ENCODE data around the gene ADAM8. TPM values are rescaled to one million over a fixed set of nuclear protein-coding genes. Genes with fewer than 3 reads are reported as not detected.

Gene ADAM8
- total and polyA plus RNA-seq, 2 donors (not counting 1 experiment from before 2014, with no cell fraction given), result 0.23 to 2.0 TPM

DNA sequence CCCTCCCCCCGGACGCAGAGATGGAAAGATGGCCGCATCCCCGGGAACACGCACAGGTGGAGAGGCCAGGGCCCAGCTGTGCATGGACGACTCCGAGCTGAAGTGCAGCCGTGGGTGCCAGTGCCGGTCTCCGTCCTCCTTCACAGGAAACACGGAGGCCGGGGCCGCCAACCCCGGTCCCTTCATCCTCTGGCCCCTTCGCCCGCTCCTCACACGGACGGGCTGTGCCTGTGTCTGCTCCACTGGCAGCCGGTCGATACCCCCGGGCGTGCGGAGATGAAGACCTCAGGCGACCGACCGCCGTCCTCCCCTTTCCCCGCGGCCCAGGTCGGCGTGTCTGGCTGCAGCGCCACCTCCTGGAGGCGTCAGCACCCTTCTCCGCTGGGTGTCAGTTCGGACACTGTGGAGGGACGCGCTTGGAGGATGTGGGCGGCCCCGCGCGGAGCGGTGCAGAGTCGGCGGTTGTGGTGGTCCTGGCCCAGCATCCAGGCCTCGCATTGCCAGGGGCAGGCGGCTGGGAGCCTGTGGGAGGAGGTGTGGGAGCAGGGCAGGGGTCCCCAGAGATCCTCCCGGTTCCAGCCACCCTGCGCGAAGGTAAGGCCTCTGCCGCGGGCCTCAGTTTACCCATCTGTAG, 41.9 kb upstream of the ADAM8 start:
- Histone ChIP-seq H3K4me1 (ENCODE audit: control insufficient read depth, extremely low read depth, insufficient read depth, low read length) (no peaks in the 10 kb centered on the region), H4K20me1 (ENCODE audit: control insufficient read depth, extremely low read depth, insufficient read depth, low read length) (no peaks in the 10 kb centered on the region), H3K4me2 (ENCODE audit: extremely low read depth, insufficient read depth, low read length) (peak overlapping the region; percentile 87), H3K79me2 (ENCODE audit: control insufficient read depth, insufficient read depth, low read length) (no peaks in the 10 kb centered on the region), H3K36me3 (ENCODE audit: control insufficient read depth, insufficient read depth, low read length) (no peaks in the 10 kb centered on the region), H2AFZ (ENCODE audit: low read length) (peak overlapping the region; percentile 69), H3K27me3 (ENCODE audit: control insufficient read depth, insufficient read depth, low read length) (no peaks in the 10 kb centered on the region), H3K9ac (ENCODE audit: insufficient read depth, low read length) (peak overlapping the region; percentile 37), H3K4me3 (replicated peaks in 1 of 4; ENCODE audit: control extremely low read depth in 1 of 4, insufficient read depth in 1 of 4, low read depth in 3 of 4, low read length in 4 of 4) (peak overlapping the region; percentile 37 to 52 (median 50)), H3K9me3 (ENCODE audit: control insufficient read depth, insufficient read depth, low read depth, low read length) (no peaks in the 10 kb centered on the region), H3K27ac (ENCODE audit: insufficient read depth, low read length) (no peak overlapping the region)
- TF ChIP-seq, protein P1, sequence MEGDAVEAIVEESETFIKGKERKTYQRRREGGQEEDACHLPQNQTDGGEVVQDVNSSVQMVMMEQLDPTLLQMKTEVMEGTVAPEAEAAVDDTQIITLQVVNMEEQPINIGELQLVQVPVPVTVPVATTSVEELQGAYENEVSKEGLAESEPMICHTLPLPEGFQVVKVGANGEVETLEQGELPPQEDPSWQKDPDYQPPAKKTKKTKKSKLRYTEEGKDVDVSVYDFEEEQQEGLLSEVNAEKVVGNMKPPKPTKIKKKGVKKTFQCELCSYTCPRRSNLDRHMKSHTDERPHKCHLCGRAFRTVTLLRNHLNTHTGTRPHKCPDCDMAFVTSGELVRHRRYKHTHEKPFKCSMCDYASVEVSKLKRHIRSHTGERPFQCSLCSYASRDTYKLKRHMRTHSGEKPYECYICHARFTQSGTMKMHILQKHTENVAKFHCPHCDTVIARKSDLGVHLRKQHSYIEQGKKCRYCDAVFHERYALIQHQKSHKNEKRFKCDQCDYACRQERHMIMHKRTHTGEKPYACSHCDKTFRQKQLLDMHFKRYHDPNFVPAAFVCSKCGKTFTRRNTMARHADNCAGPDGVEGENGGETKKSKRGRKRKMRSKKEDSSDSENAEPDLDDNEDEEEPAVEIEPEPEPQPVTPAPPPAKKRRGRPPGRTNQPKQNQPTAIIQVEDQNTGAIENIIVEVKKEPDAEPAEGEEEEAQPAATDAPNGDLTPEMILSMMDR (conservative IDR thresholded peaks at IDR 0.05 in 1 of 2, IDR thresholded peaks at IDR 0.05 in 1 of 2; ENCODE audit: low read depth in 1 of 2, low read length in 2 of 2), result peak; percentile 46 to 72
- TF ChIP-seq EZH2 (IDR thresholded peaks at IDR 0.05; ENCODE audit: low read length, missing control alignments), result no peak
- DNase-seq (ENCODE audit: low read depth in 2 of 2), result peak; percentile 46 to 47

DNA sequence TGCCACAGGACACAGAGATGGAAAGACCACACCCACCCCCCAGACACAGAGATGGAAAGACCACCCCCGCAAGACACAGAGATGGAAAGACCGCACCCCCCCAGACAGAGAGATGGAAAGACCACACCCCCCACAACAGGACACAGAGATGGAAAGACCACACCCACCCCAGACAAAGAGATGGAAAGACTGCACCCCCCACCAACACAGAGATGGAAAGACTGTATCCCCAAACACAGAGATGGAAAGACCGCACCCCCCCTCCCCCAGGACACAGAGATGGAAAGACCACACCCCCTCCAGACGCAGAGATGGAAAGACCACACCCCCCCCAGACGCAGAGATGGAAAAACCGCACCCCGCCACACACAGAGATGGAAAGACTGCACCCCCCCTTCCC, 40.1 kb upstream of the ADAM8 start:
- Histone ChIP-seq H3K4me1 (ENCODE audit: control insufficient read depth, extremely low read depth, insufficient read depth, low read length) (no peaks in the 10 kb centered on the region), H2AFZ (ENCODE audit: low read length) (no peak overlapping the region), H3K9me3 (ENCODE audit: control insufficient read depth, insufficient read depth, low read depth, low read length) (no peaks in the 10 kb centered on the region), H3K4me3 (replicated peaks in 1 of 4; ENCODE audit: control extremely low read depth in 1 of 4, insufficient read depth in 1 of 4, low read depth in 3 of 4, low read length in 4 of 4) (no peak overlapping the region), H3K27me3 (ENCODE audit: control insufficient read depth, insufficient read depth, low read length) (no peaks in the 10 kb centered on the region), H3K9ac (ENCODE audit: insufficient read depth, low read length) (no peak overlapping the region), H3K36me3 (ENCODE audit: control insufficient read depth, insufficient read depth, low read length) (no peaks in the 10 kb centered on the region), H3K27ac (ENCODE audit: insufficient read depth, low read length) (no peak overlapping the region), H3K79me2 (ENCODE audit: control insufficient read depth, insufficient read depth, low read length) (no peaks in the 10 kb centered on the region), H4K20me1 (ENCODE audit: control insufficient read depth, extremely low read depth, insufficient read depth, low read length) (no peaks in the 10 kb centered on the region), H3K4me2 (ENCODE audit: extremely low read depth, insufficient read depth, low read length) (no peak overlapping the region)
- TF ChIP-seq, protein P1 (conservative IDR thresholded peaks at IDR 0.05 in 1 of 2, IDR thresholded peaks at IDR 0.05 in 1 of 2; ENCODE audit: low read depth in 1 of 2, low read length in 2 of 2), result no peak
- no peak for TF ChIP-seq EZH2 (IDR thresholded peaks at IDR 0.05; ENCODE audit: low read length, missing control alignments)
- no peak for DNase-seq (ENCODE audit: low read depth in 2 of 2)

DNA sequence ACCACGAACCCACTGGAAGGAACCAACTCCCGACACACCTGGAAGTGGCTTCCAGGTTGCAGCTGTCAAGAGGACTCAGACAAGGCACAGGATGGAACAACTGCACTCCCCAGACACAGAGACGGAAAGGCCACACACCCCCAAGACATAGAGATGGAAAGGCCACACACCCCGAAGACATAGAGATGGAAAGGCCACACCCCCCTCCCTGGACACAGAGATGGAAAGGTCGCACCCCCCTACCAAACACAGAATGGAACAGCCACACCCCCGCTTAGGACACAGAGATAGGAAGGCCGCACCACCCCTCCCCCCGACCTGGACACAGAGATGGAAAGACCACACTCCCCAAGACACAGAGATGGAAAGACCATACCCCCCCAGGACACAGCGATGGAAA, 39.6 kb upstream of the ADAM8 start:
- Histone ChIP-seq H4K20me1 (ENCODE audit: control insufficient read depth, extremely low read depth, insufficient read depth, low read length) (no peaks in the 10 kb centered on the region), H3K36me3 (ENCODE audit: control insufficient read depth, insufficient read depth, low read length) (no peaks in the 10 kb centered on the region), H3K79me2 (ENCODE audit: control insufficient read depth, insufficient read depth, low read length) (no peaks in the 10 kb centered on the region), H3K27ac (ENCODE audit: insufficient read depth, low read length) (no peak overlapping the region), H3K4me3 (replicated peaks in 1 of 4; ENCODE audit: control extremely low read depth in 1 of 4, insufficient read depth in 1 of 4, low read depth in 3 of 4, low read length in 4 of 4) (no peak overlapping the region), H3K4me1 (ENCODE audit: control insufficient read depth, extremely low read depth, insufficient read depth, low read length) (no peaks in the 10 kb centered on the region), H3K9me3 (ENCODE audit: control insufficient read depth, insufficient read depth, low read depth, low read length) (no peaks in the 10 kb centered on the region), H3K4me2 (ENCODE audit: extremely low read depth, insufficient read depth, low read length) (no peak overlapping the region), H3K9ac (ENCODE audit: insufficient read depth, low read length) (no peak overlapping the region), H3K27me3 (ENCODE audit: control insufficient read depth, insufficient read depth, low read length) (no peaks in the 10 kb centered on the region), H2AFZ (ENCODE audit: low read length) (no peak overlapping the region)
- TF ChIP-seq, protein P1 (conservative IDR thresholded peaks at IDR 0.05 in 1 of 2, IDR thresholded peaks at IDR 0.05 in 1 of 2; ENCODE audit: low read depth in 1 of 2, low read length in 2 of 2), result no peak
- TF ChIP-seq EZH2 (IDR thresholded peaks at IDR 0.05; ENCODE audit: low read length, missing control alignments), result no peak
- no peak for DNase-seq (ENCODE audit: low read depth in 2 of 2)
